GM12874 (cell line): Measurements from ENCODE around the gene ADGRF4.

ENCODE experiments used
- CTCF ChIP-seq: IDR thresholded peaks from 2 replicates; pipeline ENCODE4 v1.5.1; 2011; ENCODE audit warnings: low read depth, mild to moderate bottlenecking, control low read depth, low read length, moderate library complexity; ENCODE audit not compliant: insufficient read depth

Gene ADGRF4

DNA sequence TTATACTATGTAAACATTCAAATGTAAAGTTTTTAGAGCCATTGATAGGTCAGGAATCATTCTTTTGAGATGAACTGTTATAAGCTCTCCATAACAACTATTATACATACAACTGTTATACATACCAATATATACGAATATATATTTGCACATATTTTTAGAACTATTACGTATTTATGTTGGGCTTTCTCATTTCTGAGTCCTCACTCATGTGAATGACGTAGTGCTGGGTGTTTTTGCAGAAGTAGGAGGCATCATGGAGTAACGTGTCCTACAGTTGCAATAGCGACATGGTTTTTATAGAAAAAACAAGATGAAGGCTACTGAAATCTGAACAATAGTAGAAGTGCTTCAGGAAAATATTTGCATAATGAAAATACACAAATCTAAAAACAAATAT is 36.4 kb upstream of the ADGRF4 start:
- TF ChIP-seq CTCF: no peak

DNA sequence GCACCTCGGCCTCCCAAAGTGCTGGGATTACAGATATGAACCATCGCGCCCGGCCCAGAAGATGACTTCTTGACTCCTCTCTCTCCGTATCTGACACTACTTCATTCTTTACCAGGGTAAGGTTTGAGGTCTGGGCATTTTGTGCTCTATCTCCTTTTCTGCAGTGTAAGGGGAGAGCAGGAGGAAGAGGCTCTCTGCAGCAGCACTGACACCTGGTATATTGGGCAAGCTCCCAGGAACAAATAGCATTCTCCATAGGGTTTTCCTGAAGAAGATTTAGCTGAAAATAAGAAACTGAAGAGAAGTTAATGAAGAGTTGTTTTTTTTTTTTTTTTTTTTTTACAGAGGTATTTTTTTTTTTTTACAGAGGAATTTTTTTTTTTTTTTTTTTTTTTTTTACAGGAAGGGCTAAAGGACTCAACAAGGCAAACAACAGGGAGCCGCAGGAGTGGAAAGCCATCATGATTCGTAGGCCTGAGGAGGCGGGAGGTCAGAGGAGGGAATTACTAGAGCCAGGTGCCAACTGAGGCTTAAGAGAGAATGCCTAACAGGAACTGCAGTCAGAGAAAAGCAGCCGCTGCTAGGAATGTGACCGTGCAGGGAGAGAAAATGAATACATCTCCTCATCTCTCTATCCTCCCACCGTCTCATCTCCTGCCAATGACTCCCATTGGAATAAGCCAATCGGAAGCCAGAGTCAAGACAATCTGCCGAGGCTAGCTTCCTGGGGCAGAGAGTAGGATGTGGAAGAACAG is 34.7 kb upstream of the ADGRF4 start:
- TF ChIP-seq CTCF: no peak

GRCh38 chr6:47665112-47665511 is 33.3 kb upstream of the ADGRF4 start:
- no peak for TF ChIP-seq CTCF

DNA sequence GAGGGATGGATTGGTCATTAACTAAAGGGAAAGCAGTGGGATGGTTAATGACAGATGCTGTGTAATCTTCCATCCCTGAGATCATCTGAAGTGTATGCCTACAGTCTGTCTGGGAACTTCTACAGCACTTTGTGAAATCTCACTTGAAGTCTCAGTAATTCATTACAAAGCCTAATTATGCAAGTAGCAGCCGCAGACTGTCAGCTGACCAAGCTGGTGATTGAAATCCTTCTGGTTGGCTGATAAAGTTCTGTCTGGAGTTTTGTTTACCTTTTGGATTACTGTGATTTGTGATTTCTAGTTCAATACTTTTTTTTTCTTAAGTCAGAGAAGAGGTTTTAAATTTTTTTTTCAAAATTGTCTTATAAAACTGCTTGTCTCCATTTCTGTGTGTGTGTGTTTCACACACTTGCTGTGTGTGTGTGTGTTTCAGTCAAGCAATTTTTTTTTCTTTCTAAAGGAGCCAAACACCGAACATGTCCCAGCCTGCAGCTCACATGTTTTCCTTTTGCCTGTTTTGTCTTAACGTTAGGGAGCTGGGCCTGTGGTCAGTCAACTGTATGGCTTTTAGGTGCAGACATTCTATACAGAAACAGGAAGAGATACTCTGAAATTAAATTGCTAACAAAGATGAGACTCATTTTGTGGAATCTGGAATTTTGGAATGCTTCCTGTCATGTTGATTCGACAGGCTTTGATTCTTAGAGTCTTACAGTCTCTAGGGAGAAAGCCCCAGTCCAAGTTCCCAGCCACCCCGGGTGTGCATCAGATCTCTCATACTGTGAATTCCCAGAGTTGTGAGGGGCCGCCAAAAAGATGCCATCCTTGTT is 28.5 kb upstream of the ADGRF4 start:
- no peak for TF ChIP-seq CTCF

DNA sequence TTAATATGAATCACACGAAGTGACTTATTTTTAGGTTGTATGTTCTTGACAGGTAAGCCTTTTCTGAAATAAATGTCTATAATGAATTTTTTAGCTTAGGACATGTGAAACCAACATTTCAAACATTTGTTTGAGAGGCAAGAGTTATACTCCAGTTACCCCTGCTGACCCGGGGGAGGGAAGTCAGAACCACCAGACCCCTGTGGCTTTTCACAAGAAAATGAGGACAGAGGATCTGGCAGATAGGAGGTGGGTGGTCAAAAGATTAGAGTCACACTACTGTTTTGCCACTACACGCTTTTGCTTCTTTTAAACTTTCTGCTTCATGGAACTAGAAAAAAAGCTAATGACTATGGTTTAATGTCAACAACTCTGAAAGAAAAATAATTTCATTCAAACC is 27.5 kb upstream of the ADGRF4 start:
- TF ChIP-seq CTCF: no peak

- TF ChIP-seq CTCF: no peak
Observed at GRCh38 chr6:47671777-47672176, 26.6 kb upstream of the ADGRF4 start.

DNA sequence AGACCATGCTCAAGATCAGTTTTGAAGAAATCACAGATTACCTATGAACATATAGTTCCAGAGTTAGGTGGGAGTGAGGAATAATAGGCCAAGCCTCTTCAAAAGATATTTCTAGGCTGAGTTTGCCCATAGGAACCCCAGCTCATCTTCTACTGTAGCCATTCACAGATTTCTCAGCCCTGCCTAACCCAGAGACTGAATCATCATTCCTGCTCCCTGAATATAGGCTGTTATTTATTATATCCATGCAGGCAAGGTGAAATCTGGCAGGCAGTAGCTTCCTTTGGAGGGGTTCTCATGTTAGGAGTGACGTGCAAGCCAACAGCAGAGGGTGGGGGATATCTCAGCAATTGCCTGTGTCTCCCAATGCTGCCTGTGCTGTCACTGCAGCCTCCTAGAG is 25.6 kb upstream of the ADGRF4 start:
- no peak for TF ChIP-seq CTCF
